Lower leg skin (tissue), 3 donors: ENCODE data around the gene XPR1.

ENCODE experiments used
- CTCF ChIP-seq, 3 donors: fragments of 450-650 bp; IDR thresholded peaks; one replicate each; pipeline ENCODE4 v1.5.1; 2016; ENCODE audit warnings: antibody characterized with exemption in 3 of 3, mild to moderate bottlenecking in 3 of 3, moderate library complexity in 2 of 3
- POLR2A ChIP-seq, 2 donors: fragments of 450-650 bp; IDR thresholded peaks; one replicate each; pipeline ENCODE4 v1.6.1; 2016 to 2017; ENCODE audit warnings: antibody characterized with exemption in 2 of 2, mild to moderate bottlenecking in 1 of 2, moderate library complexity in 1 of 2

GRCh38 chr1:180907313-180908055 is 275.7 kb downstream of the XPR1 start:
- TF ChIP-seq CTCF (IDR thresholded peaks at IDR 0.05) (no peak), POLR2A (IDR thresholded peaks at IDR 0.05) (no peak)
